A549 (cell line): ENCODE measurements around the gene BBX. TPM values are rescaled to one million over a fixed set of nuclear protein-coding genes. Genes with fewer than 3 reads are reported as not detected.

Source experiments
- ATAC-seq, 2 experiments: fragments of 200-7000 bp in 1 of 2; fragments of >200 bp in 1 of 2; cut with Nextera tagmentation in 1 of 2; cut with Tn5 transposase in 1 of 2; 3 replicates each; pipeline versions ENCODE4 v1.8.0 to v1.9.1; 2018 to 2020; ENCODE audit warnings: mild to moderate bottlenecking in 1 of 2, moderate library complexity in 1 of 2
- CTCF ChIA-PET: fragments of 300-600 bp; sonication (Branson Sonifier 250); formaldehyde crosslinking; extraction: SDS; loops from one replicate; lab custom pipeline; 2021; ENCODE audit warnings: antibody characterized with exemption, inconsistent platforms; lab: Yijun Ruan, JAX
- POLR2A ChIA-PET: fragments of 350-600 bp; formaldehyde crosslinking; extraction: SDS; loops from one replicate; lab custom pipeline; 2021; ENCODE audit warnings: antibody characterized with exemption, inconsistent platforms; lab: Yijun Ruan, JAX
- DNase-seq, 2 experiments: peaks; one replicate each; pipeline versions ENCODE4 v3.0.0 to v3.0.0-alpha.2; 2011 to 2016; ENCODE audit warnings: low read depth in 1 of 2, low spot score in 1 of 2
- FAIRE-seq: peaks from 2 replicates; lab custom pipeline; 2011; peaks lifted over from hg19 to GRCh38; lab: Jason Lieb, UNC
- H3K27ac ChIP-seq, 2 experiments: fragments of >200 bp; sonication (Bioruptor Twin); formaldehyde crosslinking; 3 replicates each; pipeline ENCODE4 v1.5.1; 2016 to 2017
- H3K4me1 ChIP-seq: fragments of >200 bp; sonication (Bioruptor Twin); formaldehyde crosslinking; 3 replicates; pipeline ENCODE4 v1.6.1; 2016
- H3K4me2 ChIP-seq: fragments of >200 bp; sonication (Bioruptor Twin); formaldehyde crosslinking; 3 replicates; pipeline ENCODE4 v1.6.1; 2016
- H3K4me3 ChIP-seq: fragments of >200 bp; sonication (Bioruptor Twin); formaldehyde crosslinking; 3 replicates; pipeline ENCODE4 v1.5.1; 2016
- H3K9me3 ChIP-seq: fragments of >200 bp; sonication (Bioruptor Twin); formaldehyde crosslinking; 3 replicates; pipeline ENCODE4 v1.6.1; 2016
- ATOH8 ChIP-seq: fragments of 250-450 bp; sonication (Bioruptor Pico); IDR thresholded peaks from 2 replicates; pipeline ENCODE4 v1.5.0; 2020; ENCODE audit warnings: low read depth, mild to moderate bottlenecking, moderate library complexity
- BCL3 ChIP-seq: fragments of >200 bp; sonication (Bioruptor Twin); formaldehyde crosslinking; IDR thresholded peaks from 3 replicates; pipeline ENCODE4 v1.6.1; 2016
- CEBPB ChIP-seq, 2 experiments: fragments of >200 bp in 1 of 2; sonication (Bioruptor Twin) in 1 of 2; formaldehyde crosslinking in 1 of 2; IDR thresholded peaks; 2 replicates each; pipeline ENCODE4 v1.6.1; 2012 to 2016
- CHD4 ChIP-seq: fragments of 200-600 bp; sonication (generic); IDR thresholded peaks from 2 replicates; pipeline ENCODE4 v1.6.1; 2016; ENCODE audit warnings: antibody characterized with exemption, mild to moderate bottlenecking, borderline replicate concordance
- EHMT2 ChIP-seq: fragments of 200-600 bp; sonication (generic); IDR thresholded peaks from 2 replicates; pipeline ENCODE4 v1.6.1; 2016; ENCODE audit warnings: antibody characterized with exemption, low read depth, mild to moderate bottlenecking, moderate library complexity
- EP300 ChIP-seq, 2 experiments: fragments of >200 bp; sonication (Bioruptor Twin); formaldehyde crosslinking; IDR thresholded peaks; 2 replicates in 1 of 2; 3 replicates in 1 of 2; pipeline ENCODE4 v1.6.1; 2016 to 2017
- HEYL ChIP-seq: fragments of 250-450 bp; sonication (Bioruptor Pico); IDR thresholded peaks from 2 replicates; pipeline ENCODE4 v1.8.0; 2021; ENCODE audit warnings: mild to moderate bottlenecking, moderate library complexity
- HOXB13 ChIP-seq: fragments of 250-450 bp; sonication (Bioruptor Pico); IDR thresholded peaks from 2 replicates; pipeline ENCODE4 v1.5.0; 2020; ENCODE audit warnings: low read depth, mild to moderate bottlenecking, moderate library complexity
- JUNB ChIP-seq: fragments of >200 bp; sonication (Bioruptor Twin); formaldehyde crosslinking; IDR thresholded peaks from 2 replicates; pipeline ENCODE4 v1.6.1; 2016
- MAX ChIP-seq: IDR thresholded peaks from 2 replicates; pipeline ENCODE4 v1.6.1; 2012
- MAZ ChIP-seq: fragments of 150-350 bp; IDR thresholded peaks from 2 replicates; pipeline ENCODE4 v1.6.1; 2014; ENCODE audit warnings: antibody characterized with exemption, low read depth, low read length, borderline replicate concordance
- MYC ChIP-seq: IDR thresholded peaks from 2 replicates; pipeline ENCODE4 v1.6.1; 2012; ENCODE audit warnings: mild to moderate bottlenecking, inconsistent platforms, low read length, improper control_type of control experiment, borderline replicate concordance
- NFE2L2 ChIP-seq: fragments of 150-350 bp; conservative IDR thresholded peaks from 2 replicates; pipeline ENCODE4 v1.6.1; 2014; ENCODE audit warnings: low read length
- POLR2AphosphoS2 ChIP-seq: conservative IDR thresholded peaks from 2 replicates; pipeline ENCODE4 v1.6.1; 2012; ENCODE audit warnings: low read length, improper control_type of control experiment, inconsistent platforms
- RAD21 ChIP-seq, 2 experiments: fragments of >200 bp in 1 of 2; sonication (Bioruptor Twin) in 1 of 2; formaldehyde crosslinking in 1 of 2; IDR thresholded peaks in 1 of 2; conservative IDR thresholded peaks in 1 of 2; 2 replicates in 1 of 2; 3 replicates in 1 of 2; pipeline ENCODE4 v1.6.1; 2012 to 2018; ENCODE audit warnings: inconsistent platforms in 1 of 2
- RCOR1 ChIP-seq: fragments of 150-350 bp; IDR thresholded peaks from 2 replicates; pipeline ENCODE4 v1.6.1; 2014; ENCODE audit warnings: antibody characterized with exemption, low read length, low read depth
- REST ChIP-seq: fragments of 200-600 bp; sonication (generic); IDR thresholded peaks from 2 replicates; pipeline ENCODE4 v1.6.1; 2016; ENCODE audit warnings: antibody characterized with exemption, mild to moderate bottlenecking, moderate library complexity
- RNF2 ChIP-seq: fragments of 200-600 bp; sonication (generic); IDR thresholded peaks from 2 replicates; pipeline ENCODE4 v1.6.1; 2016; ENCODE audit warnings: low read depth, mild to moderate bottlenecking, antibody characterized with exemption, moderate library complexity, borderline replicate concordance
- SMC3 ChIP-seq: fragments of >200 bp; sonication (Bioruptor Twin); formaldehyde crosslinking; IDR thresholded peaks from 3 replicates; pipeline ENCODE4 v1.6.1; 2018; ENCODE audit warnings: inconsistent platforms
- TFCP2L1 ChIP-seq: fragments of 250-450 bp; sonication (Bioruptor Pico); IDR thresholded peaks from 2 replicates; pipeline ENCODE4 v1.5.0; 2021; ENCODE audit warnings: mild to moderate bottlenecking
- ZNF302 ChIP-seq: fragments of 250-450 bp; sonication (Bioruptor Pico); IDR thresholded peaks from 2 replicates; pipeline ENCODE4 v1.9.0; 2021; ENCODE audit warnings: inconsistent platforms, mild to moderate bottlenecking, moderate library complexity
- WGBS: methylation state at CpG from one replicate; pipeline ENCODE4 v1.1.6; 2017; ENCODE audit errors: missing lambda C conversion rate; 5-methylcytosine and 5-hydroxymethylcytosine counted together
- polyA plus RNA-seq, 4 experiments: library from polyadenylated mRNA; depleted of rRNA in 3 of 4; stranded (reverse); fragments of >200 nt; fragmentation: RNase III in 1 of 4; extraction: RNeasy Plus Mini Kit Qiagen cat#74134 plus additional on column Dnase treatment in 1 of 4; gene quantifications; 2 replicates in 3 of 4; 3 replicates in 1 of 4; pipeline ENCODE4 v1.2.3, GENCODE V29; 2011 to 2017

The BBX gene
- polyA plus RNA-seq, 2 of the 4 experiments (the other 2 are of a cell fraction): 16.7 to 62.8 TPM

- no peak for TF ChIP-seq RAD21 (conservative IDR thresholded peaks at IDR 0.05 in 1 of 2, IDR thresholded peaks at IDR 0.05 in 1 of 2)
These were observed 1.2 kb upstream of the BBX start (continued) for GRCh38 chr3:107521469-107522059.

GRCh38 chr3:107523289-107523538 lies 452 bp downstream of the BBX start:
- peak; percentile 72 to 73 for ATAC-seq
- no peak for FAIRE-seq
- H3K4me1 ChIP-seq: peaks cover 11% of the 10 kb centered on the region; the same call in 2 of the 3 replicates
- ChIA-PET CTCF (no interaction called here), POLR2A (interaction anchor here (1.0 to 1.7 kb wide), 3 partner anchors 11 to 94 kb away, joined by 3 to 13 read pairs (median 8); no protein-coding TSS in a partner anchor)
- peak overlapping the region; percentile 94 for H3K4me3 ChIP-seq
- no peak for TF ChIP-seq HOXB13
- no peak for TF ChIP-seq TFCP2L1 (CRISPR knock-in tag)
- TF ChIP-seq SMC3: no peak
- TF ChIP-seq RNF2: no peak
- no peak for TF ChIP-seq EP300 (IDR thresholded peaks at IDR 0.05)
- no peak for TF ChIP-seq RAD21 (conservative IDR thresholded peaks at IDR 0.05 in 1 of 2, IDR thresholded peaks at IDR 0.05 in 1 of 2)
- no peak for TF ChIP-seq CHD4
- no peak for TF ChIP-seq BCL3
- TF ChIP-seq MAX: no peak
- TF ChIP-seq POLR2AphosphoS2: no peak
- no peak for TF ChIP-seq CEBPB (IDR thresholded peaks at IDR 0.05)
- TF ChIP-seq EHMT2: no peak
- no peak for TF ChIP-seq REST
- TF ChIP-seq ATOH8 (CRISPR knock-in tag): no peak
- no peaks in the 10 kb centered on the region for H3K9me3 ChIP-seq
- DNase-seq: no peak
- peak overlapping the region; percentile 76 to 93 for H3K27ac ChIP-seq
- no CpG with 5 or more reads among the region's 27 CpGs for WGBS
- peak overlapping the region; percentile 88 for H3K4me2 ChIP-seq

GRCh38 chr3:107523539-107524325 lies 970 bp downstream of the BBX start:
- FAIRE-seq: no peak
- POLR2A ChIA-PET: interaction anchor here (0.6 to 1.7 kb wide), 7 partner anchors 62 to 316 kb away, joined by 3 to 19 read pairs (median 8); no protein-coding TSS in a partner anchor
- no peaks in the 10 kb centered on the region for H3K9me3 ChIP-seq
- TF ChIP-seq MYC (no peak), ZNF302 (CRISPR knock-in tag) (no peak), HEYL (no peak), MAZ (0 out of 2 replicates have a peak, but pooled peaks have one; percentile 26), NFE2L2 (no peak), RCOR1 (no peak), JUNB (no peak)
- ATAC-seq: peak; percentile 55 to 57
- peak in 1 of 2 experiments; percentile 52 for DNase-seq
- WGBS: 0% methylated on average over 19 of the region's 40 CpGs
- peak overlapping the region; percentile 88 for H3K4me2 ChIP-seq
- peak overlapping the region; percentile 76 to 93 for H3K27ac ChIP-seq
- peak overlapping the region; percentile 94 for H3K4me3 ChIP-seq
- peaks cover 11% of the 10 kb centered on the region; the same call in 2 of the 3 replicates for H3K4me1 ChIP-seq
- CTCF ChIA-PET: no interaction called here
